ENCODE data around the gene OR1I1.

OR1I1 gene

GRCh38 chr19:15042003-15042402 is 40.0 kb upstream of the OR1I1 start:
- no peak overlapping the region for H2AFZ ChIP-seq (ENCODE audit: insufficient read depth, low read length, poor library complexity)
- no peaks in the 10 kb centered on the region for H3K79me1 ChIP-seq (ENCODE audit: low read length)
- H3K9me3 ChIP-seq (ENCODE audit: insufficient read depth, low read depth, low read length) = peaks cover 14% of the 10 kb centered on the region
- no peak overlapping the region for H2BK120ac ChIP-seq (ENCODE audit: insufficient read depth, low read length, poor library complexity)
- no peaks in the 10 kb centered on the region for H3K4me1 ChIP-seq (ENCODE audit: control insufficient read depth in 1 of 2, insufficient read depth in 2 of 2, low read length in 2 of 2)
- H2BK5ac ChIP-seq (ENCODE audit: low read depth, low read length, poor library complexity) = no peak overlapping the region
- H3K4me3 ChIP-seq (ENCODE audit: low read depth, low read length) = no peak overlapping the region
- peak overlapping the region; percentile 27 for H3K9ac ChIP-seq (ENCODE audit: low read length)
- no peak overlapping the region for H3K27ac ChIP-seq (ENCODE audit: low read depth, low read length)
- H3K79me2 ChIP-seq (ENCODE audit: control insufficient read depth, insufficient read depth, low read length, poor library complexity) = no peaks in the 10 kb centered on the region
- no peak overlapping the region for H3K4ac ChIP-seq (ENCODE audit: low read depth, low read length)
- no peak overlapping the region for H3K18ac ChIP-seq (ENCODE audit: low read length)
- H4K91ac ChIP-seq (ENCODE audit: low read depth, low read length) = no peak overlapping the region
- H4K8ac ChIP-seq (ENCODE audit: low read depth, low read length) = no peak overlapping the region
- no peaks in the 10 kb centered on the region for H3K36me3 ChIP-seq (ENCODE audit: control insufficient read depth in 1 of 2, insufficient read depth in 2 of 2, low read length in 2 of 2)
- no peak overlapping the region for H3K4me2 ChIP-seq (ENCODE audit: low read length)
- no peak overlapping the region for H4K12ac ChIP-seq (ENCODE audit: low read depth, low read length)
- no peak overlapping the region for H2BK12ac ChIP-seq (ENCODE audit: low read length)
- H3K14ac ChIP-seq (ENCODE audit: low read length) = no peak overlapping the region
- no peak overlapping the region for H2AK5ac ChIP-seq (ENCODE audit: low read length)
- peak overlapping the region; percentile 77 for H3K23ac ChIP-seq (ENCODE audit: low read length)
- no CpG with 5 or more reads among the region's 1 CpG for WGBS (ENCODE audit: extremely low coverage, insufficient coverage, insufficient read length)
- no peak for DNase-seq
- H3K27me3 ChIP-seq (ENCODE audit: insufficient read depth, low read length) = no peaks in the 10 kb centered on the region

GRCh38 chr19:15042826-15043225 is 39.2 kb upstream of the OR1I1 start:
- no peaks in the 10 kb centered on the region for H3K4me1 ChIP-seq (ENCODE audit: control insufficient read depth in 1 of 2, insufficient read depth in 2 of 2, low read length in 2 of 2)
- no CpG with 5 or more reads among the region's 2 CpGs for WGBS (ENCODE audit: extremely low coverage, insufficient coverage, insufficient read length)
- no peak overlapping the region for H3K14ac ChIP-seq (ENCODE audit: low read length)
- H2BK12ac ChIP-seq (ENCODE audit: low read length) = no peak overlapping the region
- H2AFZ ChIP-seq (ENCODE audit: insufficient read depth, low read length, poor library complexity) = no peak overlapping the region
- no peak for DNase-seq
- H3K9ac ChIP-seq (ENCODE audit: low read length) = no peak overlapping the region
- H3K27ac ChIP-seq (ENCODE audit: low read depth, low read length) = no peak overlapping the region
- no peak overlapping the region for H3K4ac ChIP-seq (ENCODE audit: low read depth, low read length)
- H3K27me3 ChIP-seq (ENCODE audit: insufficient read depth, low read length) = no peaks in the 10 kb centered on the region
- no peak overlapping the region for H2BK5ac ChIP-seq (ENCODE audit: low read depth, low read length, poor library complexity)
- H4K91ac ChIP-seq (ENCODE audit: low read depth, low read length) = no peak overlapping the region
- H3K36me3 ChIP-seq (ENCODE audit: control insufficient read depth in 1 of 2, insufficient read depth in 2 of 2, low read length in 2 of 2) = no peaks in the 10 kb centered on the region
- H2AK5ac ChIP-seq (ENCODE audit: low read length) = no peak overlapping the region
- H4K12ac ChIP-seq (ENCODE audit: low read depth, low read length) = no peak overlapping the region
- no peaks in the 10 kb centered on the region for H3K79me2 ChIP-seq (ENCODE audit: control insufficient read depth, insufficient read depth, low read length, poor library complexity)
- H3K4me2 ChIP-seq (ENCODE audit: low read length) = no peak overlapping the region
- peaks cover 12% of the 10 kb centered on the region for H3K9me3 ChIP-seq (ENCODE audit: insufficient read depth, low read depth, low read length)
- H3K79me1 ChIP-seq (ENCODE audit: low read length) = no peaks in the 10 kb centered on the region
- no peak overlapping the region for H3K18ac ChIP-seq (ENCODE audit: low read length)
- no peak overlapping the region for H2BK120ac ChIP-seq (ENCODE audit: insufficient read depth, low read length, poor library complexity)
- no peak overlapping the region for H3K4me3 ChIP-seq (ENCODE audit: low read depth, low read length)
- no peak overlapping the region for H3K23ac ChIP-seq (ENCODE audit: low read length)
- no peak overlapping the region for H4K8ac ChIP-seq (ENCODE audit: low read depth, low read length)

- no peaks in the 10 kb centered on the region for H3K4me1 ChIP-seq (ENCODE audit: control insufficient read depth in 1 of 2, insufficient read depth in 2 of 2, low read length in 2 of 2)
- H3K18ac ChIP-seq (ENCODE audit: low read length) = no peak overlapping the region
- no peak overlapping the region for H2AFZ ChIP-seq (ENCODE audit: insufficient read depth, low read length, poor library complexity)
- H3K4ac ChIP-seq (ENCODE audit: low read depth, low read length) = no peak overlapping the region
- no peak overlapping the region for H2BK12ac ChIP-seq (ENCODE audit: low read length)
- no peak for DNase-seq
- H3K14ac ChIP-seq (ENCODE audit: low read length) = no peak overlapping the region
- H4K91ac ChIP-seq (ENCODE audit: low read depth, low read length) = no peak overlapping the region
- no peak overlapping the region for H3K27ac ChIP-seq (ENCODE audit: low read depth, low read length)
- H2AK5ac ChIP-seq (ENCODE audit: low read length) = no peak overlapping the region
- no peak overlapping the region for H2BK5ac ChIP-seq (ENCODE audit: low read depth, low read length, poor library complexity)
- H3K9ac ChIP-seq (ENCODE audit: low read length) = no peak overlapping the region
- no peak overlapping the region for H3K4me2 ChIP-seq (ENCODE audit: low read length)
- no peak overlapping the region for H4K8ac ChIP-seq (ENCODE audit: low read depth, low read length)
- no peaks in the 10 kb centered on the region for H3K27me3 ChIP-seq (ENCODE audit: insufficient read depth, low read length)
- H3K4me3 ChIP-seq (ENCODE audit: low read depth, low read length) = no peak overlapping the region
- peaks cover 16% of the 10 kb centered on the region for H3K9me3 ChIP-seq (ENCODE audit: insufficient read depth, low read depth, low read length)
- no peaks in the 10 kb centered on the region for H3K36me3 ChIP-seq (ENCODE audit: control insufficient read depth in 1 of 2, insufficient read depth in 2 of 2, low read length in 2 of 2)
- H3K23ac ChIP-seq (ENCODE audit: low read length) = no peak overlapping the region
- no peak overlapping the region for H2BK120ac ChIP-seq (ENCODE audit: insufficient read depth, low read length, poor library complexity)
- no peak overlapping the region for H4K12ac ChIP-seq (ENCODE audit: low read depth, low read length)
- H3K79me2 ChIP-seq (ENCODE audit: control insufficient read depth, insufficient read depth, low read length, poor library complexity) = no peaks in the 10 kb centered on the region
- no CpG with 5 or more reads among the region's 3 CpGs for WGBS (ENCODE audit: extremely low coverage, insufficient coverage, insufficient read length)
- H3K79me1 ChIP-seq (ENCODE audit: low read length) = no peaks in the 10 kb centered on the region
Measured at GRCh38 chr19:15045506-15045905, 36.5 kb upstream of the OR1I1 start.

GRCh38 chr19:15047680-15048079 is 34.3 kb upstream of the OR1I1 start:
- Histone ChIP-seq H3K27ac (ENCODE audit: low read depth, low read length) (no peak overlapping the region), H3K9ac (ENCODE audit: low read length) (no peak overlapping the region), H3K4ac (ENCODE audit: low read depth, low read length) (no peak overlapping the region), H3K14ac (ENCODE audit: low read length) (no peak overlapping the region), H3K4me3 (ENCODE audit: low read depth, low read length) (no peak overlapping the region), H4K8ac (ENCODE audit: low read depth, low read length) (no peak overlapping the region), H4K91ac (ENCODE audit: low read depth, low read length) (no peak overlapping the region), H3K36me3 (ENCODE audit: control insufficient read depth in 1 of 2, insufficient read depth in 2 of 2, low read length in 2 of 2) (no peaks in the 10 kb centered on the region), H2AFZ (ENCODE audit: insufficient read depth, low read length, poor library complexity) (no peak overlapping the region), H3K18ac (ENCODE audit: low read length) (no peak overlapping the region), H2BK12ac (ENCODE audit: low read length) (no peak overlapping the region), H3K79me2 (ENCODE audit: control insufficient read depth, insufficient read depth, low read length, poor library complexity) (no peaks in the 10 kb centered on the region), H3K79me1 (ENCODE audit: low read length) (no peaks in the 10 kb centered on the region), H3K23ac (ENCODE audit: low read length) (no peak overlapping the region), H3K4me2 (ENCODE audit: low read length) (no peak overlapping the region), H3K27me3 (ENCODE audit: insufficient read depth, low read length) (no peaks in the 10 kb centered on the region), H2BK120ac (ENCODE audit: insufficient read depth, low read length, poor library complexity) (no peak overlapping the region), H4K12ac (ENCODE audit: low read depth, low read length) (no peak overlapping the region), H2AK5ac (ENCODE audit: low read length) (no peak overlapping the region), H3K9me3 (ENCODE audit: insufficient read depth, low read depth, low read length) (peaks cover 4% of the 10 kb centered on the region), H2BK5ac (ENCODE audit: low read depth, low read length, poor library complexity) (no peak overlapping the region), H3K4me1 (ENCODE audit: control insufficient read depth in 1 of 2, insufficient read depth in 2 of 2, low read length in 2 of 2) (no peaks in the 10 kb centered on the region)
- peak in 1 of 2 donors; percentile 5 for DNase-seq
- WGBS (ENCODE audit: extremely low coverage, insufficient coverage, insufficient read length) = no CpG with 5 or more reads among the region's 11 CpGs
